IPS-15b (cell line): Measurements from ENCODE around the gene PAPSS1.

Source experiments
- H3K27me3 ChIP-seq: one replicate; pipeline ENCODE4 v1.6.1; 2013; ENCODE audit warnings: low read length; ENCODE audit not compliant: control insufficient read depth, insufficient read depth
- H3K36me3 ChIP-seq: one replicate; pipeline ENCODE4 v1.6.1; 2013; ENCODE audit warnings: low read length; ENCODE audit not compliant: control insufficient read depth, insufficient read depth
- H3K4me1 ChIP-seq: one replicate; pipeline ENCODE4 v1.6.1; 2013; ENCODE audit warnings: mild to moderate bottlenecking, low read length; ENCODE audit not compliant: control insufficient read depth, insufficient read depth
- H3K4me3 ChIP-seq: one replicate; pipeline ENCODE4 v1.5.1; 2013; ENCODE audit warnings: low read depth, low read length
- H3K9ac ChIP-seq: one replicate; pipeline ENCODE4 v1.6.1; 2013; ENCODE audit warnings: low read depth, mild to moderate bottlenecking, low read length
- H3K9me3 ChIP-seq: one replicate; pipeline ENCODE4 v1.6.1; 2013; ENCODE audit warnings: mild to moderate bottlenecking, low read length; ENCODE audit not compliant: control insufficient read depth, insufficient read depth

Gene PAPSS1

DNA sequence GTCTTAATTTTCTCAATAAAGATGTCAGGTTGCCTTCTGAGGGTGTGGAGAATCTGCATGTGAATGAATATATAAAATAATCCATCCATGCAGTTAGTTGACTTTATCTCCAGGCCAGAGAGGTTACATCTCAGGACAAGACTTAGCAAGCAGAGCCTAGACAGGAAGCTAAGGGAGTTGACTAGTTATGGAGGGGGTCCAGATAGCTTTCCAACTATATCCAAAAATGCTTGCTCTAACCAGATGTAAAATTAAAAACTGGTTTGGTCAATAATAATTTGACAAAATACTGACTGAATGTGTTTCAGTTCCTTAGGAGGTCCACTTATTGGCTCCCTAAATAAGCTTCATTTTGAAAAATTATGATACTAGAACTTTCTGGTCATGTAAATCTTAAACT is 101.4 kb downstream of the PAPSS1 start:
- no peaks in the 10 kb centered on the region for H3K9me3 ChIP-seq
- no peak overlapping the region for H3K4me3 ChIP-seq
- no peaks in the 10 kb centered on the region for H3K36me3 ChIP-seq
- no peaks in the 10 kb centered on the region for H3K4me1 ChIP-seq
- H3K27me3 ChIP-seq, result no peaks in the 10 kb centered on the region
- H3K9ac ChIP-seq, result no peak overlapping the region

DNA sequence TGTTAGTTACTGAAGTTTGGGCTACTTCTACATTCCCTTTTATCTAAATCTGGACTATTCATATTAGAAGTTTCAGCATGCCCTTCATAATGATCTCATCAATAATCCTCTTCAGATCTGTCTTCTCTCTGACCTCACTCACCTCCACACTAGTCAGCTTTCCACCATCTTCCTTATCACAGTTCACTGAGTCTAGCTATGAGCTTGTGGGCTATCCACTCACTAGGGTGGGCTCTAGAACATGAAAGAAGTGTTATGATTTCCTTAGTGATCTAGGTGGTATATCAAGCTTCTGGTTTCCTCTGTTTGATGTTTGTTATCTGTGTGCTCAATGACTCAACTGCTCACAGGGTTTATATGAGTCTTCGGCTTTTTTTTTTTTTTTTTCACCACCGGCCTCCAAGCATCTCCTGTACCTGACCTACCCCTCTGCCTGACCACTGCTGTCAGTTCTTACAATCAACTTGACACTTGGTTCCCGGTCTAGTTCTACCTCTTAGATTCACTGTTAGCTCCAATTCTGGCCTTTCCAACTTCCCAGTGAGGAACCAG is 103.1 kb downstream of the PAPSS1 start:
- Histone ChIP-seq H3K9me3 (no peaks in the 10 kb centered on the region), H3K36me3 (no peaks in the 10 kb centered on the region), H3K27me3 (no peaks in the 10 kb centered on the region), H3K4me1 (no peaks in the 10 kb centered on the region), H3K4me3 (no peak overlapping the region), H3K9ac (no peak overlapping the region)

DNA sequence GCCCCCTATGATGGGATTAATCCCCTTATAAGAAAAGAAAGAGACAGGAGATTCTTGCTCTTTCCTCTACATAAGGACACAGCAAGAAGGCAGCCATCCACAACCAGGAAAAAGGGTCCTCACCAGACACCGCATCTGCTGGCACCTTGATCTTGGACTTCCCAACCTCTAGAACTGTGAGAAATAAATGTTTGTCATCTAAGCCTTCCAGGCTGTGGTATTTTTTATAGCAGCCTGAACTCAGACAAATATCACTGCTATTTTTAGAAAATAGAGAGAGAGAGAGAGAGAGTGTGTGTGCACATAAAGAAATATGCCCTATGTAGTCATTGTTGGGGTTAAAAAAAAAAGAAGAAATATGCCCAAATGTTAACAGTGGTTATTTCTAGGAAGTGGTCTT is 104.2 kb downstream of the PAPSS1 start:
- H3K4me1 ChIP-seq, result no peaks in the 10 kb centered on the region
- no peaks in the 10 kb centered on the region for H3K36me3 ChIP-seq
- H3K4me3 ChIP-seq, result no peak overlapping the region

DNA sequence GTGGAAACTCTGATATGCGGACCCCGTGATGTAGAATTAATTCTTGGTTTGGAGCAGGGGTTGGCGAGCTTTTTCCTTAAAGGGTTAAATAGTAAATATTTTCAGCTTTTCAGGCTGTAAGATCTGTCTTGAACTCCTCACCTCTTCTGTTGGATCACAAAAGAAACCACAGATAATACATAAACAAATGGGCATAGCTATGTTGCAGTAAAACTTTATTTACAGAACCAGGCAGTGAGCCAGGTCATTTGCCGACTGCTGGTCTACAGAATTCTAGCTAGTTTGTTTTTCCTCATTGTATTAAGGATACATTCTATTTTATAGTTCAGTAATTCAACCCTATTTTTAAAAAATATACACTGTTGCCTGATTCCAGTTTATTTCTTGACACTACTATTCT is 116.6 kb downstream of the PAPSS1 start:
- no peak overlapping the region for H3K4me3 ChIP-seq
- no peaks in the 10 kb centered on the region for H3K36me3 ChIP-seq
- no peak overlapping the region for H3K9ac ChIP-seq
- H3K4me1 ChIP-seq, result no peaks in the 10 kb centered on the region
- H3K27me3 ChIP-seq, result no peaks in the 10 kb centered on the region
- H3K9me3 ChIP-seq, result no peaks in the 10 kb centered on the region

More for the DNA sequence above, 104.2 kb downstream of the PAPSS1 start:
- H3K9me3 ChIP-seq, result no peaks in the 10 kb centered on the region
- H3K27me3 ChIP-seq, result no peaks in the 10 kb centered on the region
- H3K9ac ChIP-seq, result no peak overlapping the region

DNA sequence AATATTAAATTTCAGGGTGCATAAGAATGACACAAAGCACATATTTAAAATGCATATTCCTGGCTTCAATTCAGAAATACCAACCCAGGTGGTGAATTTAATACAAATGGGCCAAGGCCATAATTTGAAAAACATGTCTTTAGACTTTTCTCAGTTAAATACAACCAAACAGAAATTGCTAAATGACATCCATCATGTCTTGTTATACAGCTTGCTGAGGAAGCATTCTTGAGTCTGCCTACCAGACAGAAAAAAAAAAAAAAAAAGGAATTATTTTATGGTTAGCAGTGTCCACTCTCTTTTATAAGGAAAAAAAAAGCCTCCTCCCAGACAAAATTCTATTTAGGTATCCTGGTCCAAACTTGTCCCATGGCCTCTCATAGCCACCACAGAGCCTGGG is 119.1 kb downstream of the PAPSS1 start:
- H3K36me3 ChIP-seq, result no peaks in the 10 kb centered on the region
- no peaks in the 10 kb centered on the region for H3K9me3 ChIP-seq
- no peak overlapping the region for H3K9ac ChIP-seq
- no peaks in the 10 kb centered on the region for H3K27me3 ChIP-seq
- no peak overlapping the region for H3K4me3 ChIP-seq
- H3K4me1 ChIP-seq, result no peaks in the 10 kb centered on the region

GRCh38 chr4:107600436-107600835 is 119.6 kb downstream of the PAPSS1 start:
- H3K27me3 ChIP-seq, result no peaks in the 10 kb centered on the region
- no peak overlapping the region for H3K9ac ChIP-seq
- H3K9me3 ChIP-seq, result no peaks in the 10 kb centered on the region
- no peaks in the 10 kb centered on the region for H3K36me3 ChIP-seq
- H3K4me1 ChIP-seq, result no peaks in the 10 kb centered on the region
- H3K4me3 ChIP-seq, result no peak overlapping the region

GRCh38 chr4:107599841-107600240 is 120.2 kb downstream of the PAPSS1 start:
- H3K4me1 ChIP-seq, result no peaks in the 10 kb centered on the region
- no peaks in the 10 kb centered on the region for H3K36me3 ChIP-seq
- no peak overlapping the region for H3K4me3 ChIP-seq
- no peaks in the 10 kb centered on the region for H3K9me3 ChIP-seq
- H3K27me3 ChIP-seq, result no peaks in the 10 kb centered on the region
- H3K9ac ChIP-seq, result no peak overlapping the region

DNA sequence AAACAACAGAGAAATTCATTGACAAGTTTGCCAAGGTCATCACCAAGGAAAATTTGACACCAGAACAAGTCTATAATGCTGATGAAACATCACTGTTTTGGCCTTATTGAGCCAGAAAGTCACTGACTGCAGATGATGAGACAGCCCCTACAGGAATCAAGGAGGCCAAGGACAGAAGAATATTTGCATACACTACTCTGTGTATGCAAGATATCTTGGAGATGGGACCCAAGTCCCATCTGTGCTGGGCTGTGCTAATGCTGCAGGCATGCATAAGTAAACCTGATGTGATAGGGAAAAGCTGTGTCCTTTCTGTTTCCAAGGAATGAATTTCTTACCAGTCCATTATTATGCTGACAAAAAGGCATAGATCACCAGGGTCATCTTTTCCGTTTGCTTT is 126.8 kb downstream of the PAPSS1 start:
- Histone ChIP-seq H3K9me3 (peaks cover 5% of the 10 kb centered on the region), H3K4me3 (no peak overlapping the region), H3K9ac (no peak overlapping the region), H3K27me3 (no peaks in the 10 kb centered on the region), H3K36me3 (no peaks in the 10 kb centered on the region), H3K4me1 (no peaks in the 10 kb centered on the region)

- Histone ChIP-seq H3K4me3 (no peak overlapping the region), H3K9ac (no peak overlapping the region), H3K4me1 (no peaks in the 10 kb centered on the region), H3K36me3 (no peaks in the 10 kb centered on the region), H3K9me3 (peaks cover 5% of the 10 kb centered on the region), H3K27me3 (no peaks in the 10 kb centered on the region)
Measured at GRCh38 chr4:107592519-107592918, 127.5 kb downstream of the PAPSS1 start.

GRCh38 chr4:107589269-107589668 is 130.8 kb downstream of the PAPSS1 start:
- Histone ChIP-seq H3K9ac (no peak overlapping the region), H3K9me3 (peaks cover 5% of the 10 kb centered on the region)

DNA sequence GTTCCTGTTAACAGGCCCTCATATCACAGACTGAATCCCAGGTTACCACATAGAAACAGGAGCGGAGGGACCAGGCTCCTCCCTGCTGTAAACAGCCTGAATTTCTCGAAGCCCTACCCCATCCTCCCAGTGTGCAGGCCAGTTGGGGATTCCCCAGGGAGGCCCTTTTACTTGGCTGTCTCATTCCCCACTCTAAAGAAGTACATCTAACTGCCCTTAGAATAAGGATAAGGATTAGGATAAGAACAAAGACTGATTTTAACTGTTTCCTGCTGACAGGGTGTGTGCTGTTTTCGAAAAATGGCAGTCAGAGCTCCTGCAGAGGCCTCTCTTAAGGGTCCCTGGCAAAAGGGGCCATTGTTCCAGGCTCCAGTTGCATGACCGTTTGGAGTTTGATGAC is 133.7 kb downstream of the PAPSS1 start:
- Histone ChIP-seq H3K9ac (no peak overlapping the region), H3K9me3 (peaks cover 5% of the 10 kb centered on the region), H3K4me3 (no peak overlapping the region), H3K36me3 (no peaks in the 10 kb centered on the region), H3K4me1 (no peaks in the 10 kb centered on the region), H3K27me3 (no peaks in the 10 kb centered on the region)

More at GRCh38 chr4:107589269-107589668, 130.8 kb downstream of the PAPSS1 start:
- Histone ChIP-seq H3K27me3 (no peaks in the 10 kb centered on the region), H3K4me1 (no peaks in the 10 kb centered on the region), H3K36me3 (no peaks in the 10 kb centered on the region), H3K4me3 (no peak overlapping the region)

DNA sequence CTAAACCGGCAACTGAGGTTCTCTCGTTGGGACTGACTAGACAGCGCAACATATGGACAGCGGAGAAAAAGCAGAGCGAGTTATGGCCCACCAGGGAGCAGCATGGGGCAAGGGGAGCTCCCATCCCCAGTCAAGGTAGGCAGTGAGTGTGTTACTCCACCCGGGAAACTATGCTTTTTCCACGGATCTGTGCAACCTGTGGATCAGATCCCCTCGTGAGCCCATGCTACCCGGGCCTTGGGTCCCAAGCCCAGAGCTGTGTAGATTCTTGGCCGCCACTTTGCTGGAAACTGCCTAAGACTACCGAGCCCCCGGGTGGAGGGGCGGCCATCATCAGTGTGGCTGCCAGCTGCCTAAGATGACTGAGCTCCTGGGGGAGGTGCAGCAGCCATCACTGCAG is 140.9 kb downstream of the PAPSS1 start:
- Histone ChIP-seq H3K9me3 (no peaks in the 10 kb centered on the region), H3K9ac (no peak overlapping the region), H3K36me3 (no peaks in the 10 kb centered on the region), H3K4me1 (no peaks in the 10 kb centered on the region), H3K27me3 (no peaks in the 10 kb centered on the region), H3K4me3 (no peak overlapping the region)
